Keratinocyte (primary cell): ENCODE data around the gene CPAMD8. TPM values are rescaled to one million over a fixed set of nuclear protein-coding genes. Genes with fewer than 3 reads are reported as not detected.

ENCODE experiments used
- DNase-seq: peaks from one replicate; pipeline ENCODE4 v3.0.0-alpha.2; 2011; ENCODE audit warnings: low read depth, missing footprints, low spot score
- FAIRE-seq: peaks from 2 replicates; lab custom pipeline; 2011; peaks lifted over from hg19 to GRCh38; lab: Jason Lieb, UNC
- H2AFZ ChIP-seq: 2 replicates; pipeline ENCODE4 v1.6.0; 2012; ENCODE audit warnings: low read length, control low read depth, inconsistent platforms; ENCODE audit not compliant: control insufficient read depth
- H3K27ac ChIP-seq: 2 replicates; pipeline ENCODE4 v1.5.1; 2011; ENCODE audit warnings: low read length; ENCODE audit not compliant: control insufficient read depth, insufficient read depth
- H3K27me3 ChIP-seq: 3 replicates; pipeline ENCODE4 v1.6.0; 2011; ENCODE audit warnings: low read length; ENCODE audit not compliant: control insufficient read depth, insufficient read depth; ENCODE audit errors: extremely low read depth
- H3K36me3 ChIP-seq, 2 experiments: 2 replicates in 1 of 2; 3 replicates in 1 of 2; pipeline ENCODE4 v1.5.1; 2011; ENCODE audit warnings: low read length in 2 of 2, mild to moderate bottlenecking in 1 of 2; ENCODE audit not compliant: control insufficient read depth in 2 of 2, insufficient read depth in 2 of 2; ENCODE audit errors: extremely low read depth in 1 of 2
- H3K4me1 ChIP-seq: 3 replicates; pipeline ENCODE4 v1.5.1; 2011; ENCODE audit warnings: low read length; ENCODE audit not compliant: control insufficient read depth, insufficient read depth; ENCODE audit errors: extremely low read depth
- H3K4me2 ChIP-seq: 3 replicates; pipeline ENCODE4 v1.6.0; 2011; ENCODE audit warnings: low read depth, low read length; ENCODE audit not compliant: control insufficient read depth, insufficient read depth; ENCODE audit errors: extremely low read depth
- H3K4me3 ChIP-seq, 3 experiments: fragments of 200-600 bp in 1 of 3; sonication (generic) in 1 of 3; 2 replicates in 2 of 3; 3 replicates in 1 of 3; pipeline ENCODE4 v1.5.1; 2011 to 2016; ENCODE audit warnings: low read length in 3 of 3, mild to moderate bottlenecking in 3 of 3, control low read depth in 2 of 3, inconsistent platforms in 1 of 3, low read depth in 1 of 3, mixed read lengths in 1 of 3, mixed run types in 1 of 3, moderate library complexity in 1 of 3; ENCODE audit not compliant: control insufficient read depth in 2 of 3, insufficient read depth in 2 of 3; ENCODE audit errors: extremely low read depth in 1 of 3
- H3K79me2 ChIP-seq: 2 replicates; pipeline ENCODE4 v1.6.0; 2012; ENCODE audit warnings: low read length; ENCODE audit not compliant: control insufficient read depth, insufficient read depth
- H3K9ac ChIP-seq: 3 replicates; pipeline ENCODE4 v1.6.0; 2011; ENCODE audit warnings: low read length; ENCODE audit not compliant: control insufficient read depth, insufficient read depth; ENCODE audit errors: extremely low read depth
- H3K9me1 ChIP-seq: 3 replicates; pipeline ENCODE4 v1.6.0; 2011; ENCODE audit warnings: low read length; ENCODE audit not compliant: control insufficient read depth, insufficient read depth; ENCODE audit errors: extremely low read depth
- H3K9me3 ChIP-seq: 2 replicates; pipeline ENCODE4 v1.5.1; 2012; ENCODE audit warnings: low read depth, low read length; ENCODE audit not compliant: control insufficient read depth
- H4K20me1 ChIP-seq: 3 replicates; pipeline ENCODE4 v1.6.0; 2011; ENCODE audit warnings: low read length; ENCODE audit not compliant: control insufficient read depth, insufficient read depth; ENCODE audit errors: extremely low read depth
- EZH2 ChIP-seq: IDR thresholded peaks from one replicate; pipeline ENCODE4 v1.6.1; 2012; ENCODE audit warnings: inconsistent platforms, mild to moderate bottlenecking, low read length, moderate library complexity
- dilution Hi-C: fragments of 300-500 bp; cut with MboI; formaldehyde crosslinking; loops from one replicate; pipeline ENCODE4 v1.7.0; 2020; ENCODE audit warnings: low sequenced_read_pairs; ENCODE audit not compliant: extremely low pct_ligation_motif_present
- polyA plus RNA-seq, 5 experiments: library from polyadenylated mRNA; depleted of rRNA in 3 of 5; stranded (reverse) in 3 of 5; stranded (forward) in 1 of 5; unstranded in 1 of 5; fragments of >200 nt; gene quantifications; 1 replicate in 1 of 5; 2 replicates in 3 of 5; 3 replicates in 1 of 5; pipeline versions ENCODE4 v1.2.1 to v1.2.3, GENCODE V29; 2011 to 2012; ENCODE audit warnings: missing spikeins in 2 of 5, low read depth in 1 of 5, low replicate concordance in 1 of 5
- TF ChIP-seq, protein P1 (sequence below), 3 experiments: IDR thresholded peaks in 1 of 3; conservative IDR thresholded peaks in 1 of 3; optimal IDR thresholded peaks in 1 of 3; 2 replicates in 2 of 3; 3 replicates in 1 of 3; pipeline versions ENCODE3 to v1.5.1; 2011; ENCODE audit warnings: low read length in 3 of 3, mild to moderate bottlenecking in 3 of 3, moderate library complexity in 2 of 3, control low read depth in 1 of 3, inconsistent platforms in 1 of 3; ENCODE audit not compliant: insufficient read depth in 2 of 3; ENCODE audit errors: extremely low read depth in 1 of 3

The CPAMD8 gene
- polyA plus RNA-seq, 1 donor (not counting 4 experiments of a cell fraction or from before 2014, with no cell fraction given): 0.38 TPM

DNA sequence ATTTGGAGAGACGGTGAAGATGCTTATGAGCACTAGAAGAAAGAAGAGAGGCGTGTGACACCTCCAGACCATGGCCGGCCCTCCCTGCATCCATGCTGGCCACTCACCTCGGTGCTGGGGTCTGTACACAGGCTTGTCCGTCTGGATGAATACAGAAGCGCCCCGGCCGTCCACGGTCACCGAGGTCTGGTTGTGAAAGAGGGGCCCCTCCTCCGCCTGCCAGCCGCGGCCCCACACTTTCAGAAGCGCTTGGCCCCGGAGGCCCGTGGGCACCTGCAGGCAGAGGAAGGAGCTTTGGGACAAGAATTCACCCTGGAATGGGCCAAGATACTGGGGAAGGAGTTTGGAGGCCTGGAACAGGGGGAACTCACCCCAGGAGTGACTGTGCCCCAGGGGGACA is 15.1 kb downstream of the CPAMD8 start:
- Histone ChIP-seq H2AFZ (no peak overlapping the region), H3K4me1 (no peaks in the 10 kb centered on the region), H3K9me3 (no peaks in the 10 kb centered on the region), H4K20me1 (no peaks in the 10 kb centered on the region), H3K4me3 (no peak overlapping the region), H3K27ac (no peak overlapping the region), H3K79me2 (no peaks in the 10 kb centered on the region), H3K4me2 (no peak overlapping the region), H3K36me3 (no peaks in the 10 kb centered on the region), H3K9ac (no peak overlapping the region), H3K9me1 (no peaks in the 10 kb centered on the region), H3K27me3 (no peaks in the 10 kb centered on the region)
- DNase-seq (no peak), FAIRE-seq (no peak)
- dilution Hi-C loops: no loop called here
- TF ChIP-seq, protein P1, sequence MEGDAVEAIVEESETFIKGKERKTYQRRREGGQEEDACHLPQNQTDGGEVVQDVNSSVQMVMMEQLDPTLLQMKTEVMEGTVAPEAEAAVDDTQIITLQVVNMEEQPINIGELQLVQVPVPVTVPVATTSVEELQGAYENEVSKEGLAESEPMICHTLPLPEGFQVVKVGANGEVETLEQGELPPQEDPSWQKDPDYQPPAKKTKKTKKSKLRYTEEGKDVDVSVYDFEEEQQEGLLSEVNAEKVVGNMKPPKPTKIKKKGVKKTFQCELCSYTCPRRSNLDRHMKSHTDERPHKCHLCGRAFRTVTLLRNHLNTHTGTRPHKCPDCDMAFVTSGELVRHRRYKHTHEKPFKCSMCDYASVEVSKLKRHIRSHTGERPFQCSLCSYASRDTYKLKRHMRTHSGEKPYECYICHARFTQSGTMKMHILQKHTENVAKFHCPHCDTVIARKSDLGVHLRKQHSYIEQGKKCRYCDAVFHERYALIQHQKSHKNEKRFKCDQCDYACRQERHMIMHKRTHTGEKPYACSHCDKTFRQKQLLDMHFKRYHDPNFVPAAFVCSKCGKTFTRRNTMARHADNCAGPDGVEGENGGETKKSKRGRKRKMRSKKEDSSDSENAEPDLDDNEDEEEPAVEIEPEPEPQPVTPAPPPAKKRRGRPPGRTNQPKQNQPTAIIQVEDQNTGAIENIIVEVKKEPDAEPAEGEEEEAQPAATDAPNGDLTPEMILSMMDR (optimal IDR thresholded peaks at IDR 0.05 in 1 of 3, IDR thresholded peaks at IDR 0.05 in 1 of 3, conservative IDR thresholded peaks at IDR 0.05 in 1 of 3; ENCODE audit: extremely low read depth in 1 of 3, insufficient read depth in 2 of 3, low read length in 3 of 3): no peak
- no peak for TF ChIP-seq EZH2

DNA sequence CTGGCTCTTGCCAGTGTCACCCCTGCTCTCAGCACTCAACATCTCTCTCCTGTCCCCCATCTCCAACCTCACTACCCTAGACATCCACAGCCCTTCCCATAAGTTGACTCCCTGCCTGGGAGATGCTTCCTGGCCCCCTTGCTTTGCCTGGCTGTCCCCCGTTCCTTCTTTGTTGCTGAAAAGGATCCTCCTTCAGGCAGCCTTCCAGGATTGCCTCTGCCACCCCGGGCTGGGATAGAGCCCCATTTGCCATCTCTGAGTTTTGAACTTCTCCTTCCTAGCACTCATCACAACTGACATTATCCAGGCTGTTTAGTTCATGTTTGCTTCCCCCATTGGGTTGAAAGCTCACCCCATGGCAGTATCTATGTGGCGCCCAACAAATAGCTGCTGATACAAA is 20.0 kb downstream of the CPAMD8 start:
- Histone ChIP-seq H3K27ac (no peak overlapping the region), H3K27me3 (peaks cover 4% of the 10 kb centered on the region), H2AFZ (no peak overlapping the region), H3K4me3 (no peak overlapping the region), H3K9me1 (no peaks in the 10 kb centered on the region), H3K9ac (no peak overlapping the region), H3K4me1 (no peaks in the 10 kb centered on the region), H3K4me2 (no peak overlapping the region), H4K20me1 (no peaks in the 10 kb centered on the region), H3K36me3 (no peaks in the 10 kb centered on the region), H3K9me3 (no peaks in the 10 kb centered on the region), H3K79me2 (no peaks in the 10 kb centered on the region)
- dilution Hi-C loops: no loop called here
- no peak for FAIRE-seq
- no peak for DNase-seq
- TF ChIP-seq EZH2: no peak
- TF ChIP-seq, protein P1 (optimal IDR thresholded peaks at IDR 0.05 in 1 of 3, IDR thresholded peaks at IDR 0.05 in 1 of 3, conservative IDR thresholded peaks at IDR 0.05 in 1 of 3; ENCODE audit: extremely low read depth in 1 of 3, insufficient read depth in 2 of 3, low read length in 3 of 3): no peak
